ENCODE results near the gene HDAC9.
"Not testable (repeated sequence)": the region's sequence is repeated elsewhere in the genome, so short reads cannot be mapped to it uniquely, and the experiment has no call there.

HDAC9 gene

DNA sequence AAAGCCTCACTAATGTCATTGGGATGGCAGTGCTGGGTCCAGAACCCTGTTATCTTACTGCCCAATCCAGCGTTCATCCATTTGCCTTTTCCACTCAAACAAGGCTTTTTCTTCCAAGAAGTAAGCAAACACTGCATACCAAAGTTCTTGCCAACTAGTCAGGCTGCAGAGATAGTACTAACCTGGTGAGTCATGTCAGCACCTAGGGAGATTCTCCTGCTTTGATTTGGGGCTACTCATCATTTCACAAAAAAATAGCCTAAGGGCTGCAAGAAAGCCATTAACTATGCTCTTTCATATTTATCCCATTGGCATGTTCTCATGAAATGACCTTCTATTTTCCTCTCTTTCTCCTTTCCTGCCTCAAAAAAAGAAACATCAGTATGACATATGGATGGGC, 479.3 kb downstream of the HDAC9 start:
- DNase-seq (ENCODE audit: low read depth): no peak

- DNase-seq (ENCODE audit: low read depth): no peak
These were observed 479.7 kb downstream of the HDAC9 start for GRCh38 chr7:18975276-18975675.

DNA sequence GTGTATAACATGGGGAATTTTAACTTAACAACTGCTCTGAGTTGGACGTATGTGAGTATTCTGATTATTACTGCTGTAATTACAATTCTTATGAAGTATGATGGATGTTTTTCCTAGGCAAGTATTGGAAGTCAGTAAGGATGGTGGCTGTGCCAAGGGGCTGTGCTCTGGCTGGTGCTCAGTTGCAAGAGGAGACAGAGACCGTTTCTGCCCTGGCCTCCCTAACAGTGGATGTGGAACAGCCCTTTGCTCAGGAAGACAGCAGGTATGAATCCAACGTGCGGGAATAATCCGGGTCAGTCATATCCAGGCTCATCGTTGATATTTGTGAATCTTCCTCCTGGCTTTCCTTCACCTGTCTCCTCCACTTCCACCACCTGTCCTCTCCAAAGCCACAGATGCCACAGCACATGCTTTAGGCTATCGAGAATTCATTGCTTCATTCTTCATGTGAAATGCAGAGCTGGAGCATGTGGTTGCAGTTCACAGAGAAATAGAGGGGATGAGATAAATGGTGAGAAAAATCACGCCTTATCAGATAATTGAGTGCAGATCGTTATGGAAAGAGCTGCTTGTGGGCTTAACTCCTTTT, 480.2 kb downstream of the HDAC9 start:
- no peak for DNase-seq (ENCODE audit: low read depth)

DNA sequence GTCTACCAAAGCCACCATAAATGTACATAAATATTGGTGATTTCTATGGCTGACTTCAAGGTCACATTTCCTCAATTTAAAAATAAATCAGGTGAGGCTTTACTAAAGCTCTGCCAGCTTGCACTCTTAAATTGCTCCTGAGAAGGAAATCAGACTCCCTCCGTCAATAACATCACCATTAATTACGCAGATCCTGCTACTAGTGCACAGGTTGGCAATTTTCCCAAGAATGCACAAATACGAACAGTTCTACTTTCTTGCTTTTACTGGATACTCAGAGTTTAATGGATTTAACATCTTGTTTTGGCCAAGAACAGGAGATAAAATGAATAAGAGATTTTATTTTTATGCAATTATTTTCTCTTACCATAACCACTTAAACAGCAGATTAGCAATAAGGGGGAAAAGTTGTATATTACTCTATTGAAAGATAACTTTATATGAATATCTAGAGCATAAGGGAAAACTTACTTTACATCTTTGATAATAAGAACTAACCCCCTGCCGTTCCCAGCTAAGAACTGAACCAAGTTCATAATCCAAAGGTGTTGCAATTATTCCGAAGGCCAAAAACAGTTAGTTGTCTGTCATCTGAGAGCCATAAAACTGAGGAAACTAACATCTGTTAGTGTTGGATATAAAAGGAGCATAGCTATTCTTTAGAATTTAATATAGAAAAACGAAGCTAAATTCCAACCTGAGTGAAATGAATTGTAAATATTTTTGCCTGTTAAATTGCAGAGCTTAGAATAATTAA, 481.3 kb downstream of the HDAC9 start:
- no peak for DNase-seq (ENCODE audit: low read depth)

DNA sequence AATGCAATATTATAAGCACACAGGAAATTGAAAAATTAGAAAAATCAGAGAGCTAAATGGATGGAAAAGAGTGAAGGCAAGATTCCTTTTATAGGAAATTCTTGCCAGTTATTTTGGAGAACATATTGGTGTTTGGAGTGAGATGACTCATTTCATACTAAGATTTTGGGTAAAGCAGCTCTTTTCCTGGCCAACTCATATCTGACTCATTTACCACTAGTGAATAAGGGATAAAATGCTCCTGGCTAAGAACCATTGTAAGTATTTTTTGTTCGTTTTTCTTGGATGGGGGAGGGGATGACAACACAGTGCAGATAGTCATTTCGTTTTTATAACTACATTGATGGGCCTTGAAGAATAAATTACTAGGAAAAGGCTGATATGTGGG, 482.6 kb downstream of the HDAC9 start:
- no peak for DNase-seq (ENCODE audit: low read depth)

- not testable (repeated sequence) for DNase-seq (ENCODE audit: low read depth)
These were observed 495.2 kb downstream of the HDAC9 start for GRCh38 chr7:18990700-18991099.

- no peak for DNase-seq (ENCODE audit: low read depth)
These were observed 498.6 kb downstream of the HDAC9 start for GRCh38 chr7:18993933-18994668.

GRCh38 chr7:18995270-18995671, 499.7 kb downstream of the HDAC9 start:
- no peak for DNase-seq (ENCODE audit: low read depth)

DNA sequence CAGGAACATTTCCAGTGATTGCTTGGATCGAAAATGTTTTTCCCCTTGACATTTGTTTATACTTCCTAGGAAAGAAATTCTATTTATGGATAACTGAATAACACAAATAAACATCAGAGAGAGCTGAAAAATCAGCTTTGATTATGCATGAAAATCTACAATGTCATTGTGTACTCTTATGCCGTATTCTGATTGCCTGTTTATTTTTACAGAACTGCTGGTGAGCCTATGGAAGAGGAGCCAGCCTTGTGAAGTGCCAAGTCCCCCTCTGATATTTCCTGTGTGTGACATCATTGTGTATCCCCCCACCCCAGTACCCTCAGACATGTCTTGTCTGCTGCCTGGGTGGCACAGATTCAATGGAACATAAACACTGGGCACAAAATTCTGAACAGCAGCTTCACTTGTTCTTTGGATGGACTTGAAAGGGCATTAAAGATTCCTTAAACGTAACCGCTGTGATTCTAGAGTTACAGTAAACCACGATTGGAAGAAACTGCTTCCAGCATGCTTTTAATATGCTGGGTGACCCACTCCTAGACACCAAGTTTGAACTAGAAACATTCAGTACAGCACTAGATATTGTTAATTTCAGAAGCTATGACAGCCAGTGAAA, 500.4 kb downstream of the HDAC9 start:
- DNase-seq (ENCODE audit: low read depth): no peak

DNA sequence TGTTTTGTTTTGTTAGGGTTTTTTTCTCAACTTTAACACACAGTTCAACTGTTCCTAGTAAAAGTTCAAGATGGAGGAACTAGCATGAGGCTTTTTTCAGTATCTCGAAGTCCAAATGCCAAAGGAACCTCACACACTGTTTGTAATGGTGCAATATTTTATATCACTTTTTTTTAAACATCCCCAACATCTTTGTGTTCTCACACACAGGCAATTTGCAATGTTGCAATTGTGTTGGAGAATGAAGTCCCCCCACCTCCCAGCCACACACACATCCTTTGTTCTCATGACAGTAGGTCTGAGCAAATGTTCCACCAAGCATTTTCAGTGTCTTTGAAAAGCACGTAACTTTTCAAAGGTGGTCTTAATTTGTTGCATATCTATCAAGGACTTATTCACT, 501.0 kb downstream of the HDAC9 start:
- DNase-seq (ENCODE audit: low read depth): no peak

GRCh38 chr7:18997477-18998150, 502.1 kb downstream of the HDAC9 start:
- DNase-seq (ENCODE audit: low read depth): no peak

GRCh38 chr7:19000410-19000809, 504.9 kb downstream of the HDAC9 start:
- no peak for DNase-seq (ENCODE audit: low read depth)

GRCh38 chr7:19001854-19002253, 506.3 kb downstream of the HDAC9 start:
- no peak for DNase-seq (ENCODE audit: low read depth)

DNA sequence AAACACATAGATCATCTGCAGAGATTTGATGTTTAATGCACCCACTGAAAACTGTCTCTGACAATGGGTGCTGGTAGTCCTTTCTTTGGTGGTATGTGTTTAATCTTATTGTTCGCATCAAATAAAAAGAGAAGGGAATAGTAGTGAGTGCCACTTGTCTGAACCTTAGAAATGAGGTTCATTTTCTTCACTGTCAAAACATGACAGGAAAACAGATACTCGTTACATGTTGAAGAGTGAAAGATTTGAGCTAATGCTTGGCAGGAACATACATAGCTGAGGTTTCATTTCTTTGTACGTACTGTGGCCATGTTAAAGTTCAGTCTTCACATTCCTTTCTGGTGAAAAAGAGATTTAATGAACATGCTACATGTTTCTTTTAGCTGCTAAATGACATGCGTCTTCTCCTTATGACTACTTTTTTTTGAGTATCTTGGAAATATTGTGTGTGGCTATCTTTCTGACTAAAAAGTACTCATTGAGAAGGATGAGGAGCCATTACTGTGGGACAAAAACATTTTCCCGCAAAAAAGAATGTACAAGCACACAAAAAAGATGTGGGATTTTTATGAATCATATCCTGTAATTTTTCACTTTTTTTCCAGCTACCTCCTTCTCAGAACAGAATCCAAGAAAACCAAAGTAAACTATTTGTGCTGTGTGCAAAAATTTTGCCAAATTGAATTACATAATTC, 513.8 kb downstream of the HDAC9 start:
- DNase-seq (ENCODE audit: low read depth): no peak

- DNase-seq (ENCODE audit: low read depth): no peak
These were observed 514.4 kb downstream of the HDAC9 start for GRCh38 chr7:19009936-19010280.

DNA sequence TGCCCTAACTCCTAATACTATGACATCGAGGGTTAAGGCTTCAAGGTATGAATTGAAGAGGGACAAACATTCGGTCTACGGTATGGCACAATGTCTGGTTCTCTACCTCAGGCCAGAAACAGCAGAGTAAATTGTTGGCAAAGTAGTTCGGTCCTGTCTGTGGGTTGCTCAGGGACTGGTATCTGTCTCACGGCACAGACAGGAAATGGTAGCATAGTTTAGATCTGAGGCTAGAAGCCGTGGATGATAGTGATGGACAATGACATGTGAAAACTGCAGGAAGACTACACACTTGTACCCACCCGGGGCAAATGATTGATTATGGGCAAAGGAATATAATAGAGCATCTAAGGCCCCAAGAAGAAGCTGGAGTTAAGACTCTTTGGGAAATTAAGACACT, 515.7 kb downstream of the HDAC9 start:
- no peak for DNase-seq (ENCODE audit: low read depth)

GRCh38 chr7:19015098-19015497, 519.5 kb downstream of the HDAC9 start:
- no peak for DNase-seq (ENCODE audit: low read depth)

DNA sequence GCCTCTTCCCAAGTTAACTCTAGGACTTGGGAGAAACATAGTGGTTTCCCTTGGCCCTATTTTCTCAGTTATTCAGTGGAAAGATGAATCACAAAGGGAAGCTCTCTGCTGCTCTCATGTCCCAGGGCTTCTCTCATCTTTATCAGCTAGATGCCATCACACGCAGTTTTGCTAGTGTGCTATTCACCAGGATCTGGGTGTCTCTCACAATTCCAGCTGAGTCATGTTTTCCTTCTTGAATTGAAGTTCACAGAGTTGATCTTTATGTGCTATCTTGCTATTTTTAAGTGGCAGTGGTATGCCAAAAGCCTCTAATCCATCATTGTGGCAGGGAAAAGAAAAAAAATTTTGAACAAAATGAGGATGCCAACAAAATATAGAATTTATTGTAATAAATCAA, 520.6 kb downstream of the HDAC9 start:
- DNase-seq (ENCODE audit: low read depth): no peak

DNA sequence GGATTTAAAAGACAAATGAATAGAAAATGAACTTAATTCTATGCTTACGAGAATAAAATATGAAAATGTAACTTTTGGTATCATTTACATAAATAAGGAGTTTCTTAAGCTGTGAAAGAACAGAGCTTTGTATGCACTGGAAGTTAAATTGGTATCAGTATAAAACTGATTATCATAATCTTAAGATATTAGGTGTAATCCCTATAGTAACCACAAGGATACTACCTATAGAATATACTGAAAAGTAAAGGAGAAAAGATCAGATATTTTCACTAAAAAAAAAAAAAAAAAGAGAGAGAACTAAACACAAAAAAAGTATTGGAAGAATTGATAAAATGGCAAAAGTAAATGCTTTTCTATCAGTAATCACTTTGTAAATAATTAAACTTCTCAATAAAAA, 521.8 kb downstream of the HDAC9 start:
- DNase-seq (ENCODE audit: low read depth): no peak

GRCh38 chr7:19020062-19020461, 524.5 kb downstream of the HDAC9 start:
- no peak for DNase-seq (ENCODE audit: low read depth)

DNA sequence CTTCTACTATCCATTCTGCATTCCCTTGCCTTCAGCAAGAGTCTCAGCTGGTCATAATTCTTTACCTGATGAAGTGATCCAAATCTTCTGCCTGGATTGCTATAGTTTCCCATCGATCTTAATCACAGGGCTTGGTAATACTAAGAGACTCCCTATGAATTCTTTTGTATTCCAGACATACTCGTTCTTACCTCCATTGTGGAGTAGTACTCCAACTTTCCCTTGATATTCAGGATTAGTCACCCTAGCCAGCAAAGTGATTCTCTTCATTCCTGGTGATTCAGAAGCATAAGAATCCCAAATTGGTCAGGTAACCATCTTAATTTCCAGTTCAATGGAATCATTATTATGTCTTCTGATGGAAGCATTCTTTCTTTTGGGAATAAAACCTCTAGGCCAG, 525.2 kb downstream of the HDAC9 start:
- DNase-seq (ENCODE audit: low read depth): no peak

DNA sequence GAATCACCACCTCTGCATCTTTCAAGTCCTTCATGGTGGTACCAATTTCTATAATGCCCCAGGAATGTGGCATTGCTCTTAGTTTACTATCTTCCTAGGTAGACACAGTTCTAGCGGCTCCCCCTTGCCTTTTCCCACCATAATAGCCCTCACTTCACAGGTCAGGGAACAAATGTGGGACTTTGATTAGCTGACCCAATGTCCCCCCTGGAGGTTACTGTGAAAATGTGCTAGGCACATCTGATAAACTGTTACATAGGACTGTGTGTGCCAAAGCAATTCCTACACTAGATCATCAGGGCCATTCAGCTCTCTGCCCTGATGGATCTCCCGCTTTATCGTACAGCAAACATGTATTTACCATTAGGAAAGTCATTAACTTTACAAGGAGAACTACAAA, 527.9 kb downstream of the HDAC9 start:
- no peak for DNase-seq (ENCODE audit: low read depth)
